Measurements from ENCODE around the gene ANKRD63. TPM values are rescaled to one million over a fixed set of nuclear protein-coding genes. Genes with fewer than 3 reads are reported as not detected.

ANKRD63 gene
- total RNA-seq, 2 donors from 2014 or later, result not detected

DNA sequence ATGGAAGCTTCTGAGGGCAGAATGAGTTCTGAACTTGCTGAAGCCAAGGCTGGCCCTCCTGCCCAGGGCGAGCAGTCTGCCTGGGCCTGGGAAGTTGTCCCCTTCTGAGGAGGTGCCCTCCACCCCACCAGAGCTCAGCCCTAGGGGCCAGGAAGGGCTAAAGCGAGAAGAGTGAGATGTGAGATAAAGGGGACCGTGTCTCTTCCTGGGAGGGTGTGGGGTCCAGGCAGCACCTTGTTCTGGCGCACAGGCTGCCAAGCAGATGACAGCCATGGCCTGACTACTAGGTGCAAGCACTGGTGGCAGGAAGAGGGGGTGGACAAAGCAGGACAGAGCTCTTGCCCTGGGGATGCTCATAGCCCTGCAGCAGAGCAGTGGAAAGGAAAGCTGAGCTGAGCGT, 40.3 kb downstream of the ANKRD63 start:
- no peaks in the 10 kb centered on the region for H3K4me1 ChIP-seq (ENCODE audit: control insufficient read depth, insufficient read depth, low read length)
- no peaks in the 10 kb centered on the region for H3K36me3 ChIP-seq (ENCODE audit: control insufficient read depth, insufficient read depth, low read length)
- no peak overlapping the region for H3K27ac ChIP-seq (ENCODE audit: low read depth, low read length)
- H3K9ac ChIP-seq (ENCODE audit: extremely low read depth, low read length, poor library complexity, severe bottlenecking), result no peak overlapping the region
- 95 to 97% methylated on average over 3 to 5 of the region's 5 CpGs for WGBS, 2 experiments (ENCODE audit: insufficient coverage in 1 of 2, insufficient read length in 1 of 2)
- Mint-ChIP-seq H3K4me3 (no peak overlapping the region), H3K9me3 (no peaks in the 10 kb centered on the region), H3K27ac (no peak overlapping the region), H3K27me3 (ENCODE audit: insufficient read depth) (peaks cover 28% of the 10 kb centered on the region), H3K4me1 (peaks cover 8% of the 10 kb centered on the region), H3K36me3 (ENCODE audit: low read depth) (no peaks in the 10 kb centered on the region)
- peak; percentile 37 for DNase-seq
- no peak overlapping the region for H3K4me3 ChIP-seq (ENCODE audit: low read length)
- H3K27me3 ChIP-seq (ENCODE audit: control insufficient read depth, insufficient read depth, low read length, poor library complexity, severe bottlenecking), result peaks cover 16% of the 10 kb centered on the region
- no peaks in the 10 kb centered on the region for H3K9me3 ChIP-seq (ENCODE audit: control insufficient read depth, low read length)
- TF ChIP-seq CTCF (conservative IDR thresholded peaks at IDR 0.05), result no peak

DNA sequence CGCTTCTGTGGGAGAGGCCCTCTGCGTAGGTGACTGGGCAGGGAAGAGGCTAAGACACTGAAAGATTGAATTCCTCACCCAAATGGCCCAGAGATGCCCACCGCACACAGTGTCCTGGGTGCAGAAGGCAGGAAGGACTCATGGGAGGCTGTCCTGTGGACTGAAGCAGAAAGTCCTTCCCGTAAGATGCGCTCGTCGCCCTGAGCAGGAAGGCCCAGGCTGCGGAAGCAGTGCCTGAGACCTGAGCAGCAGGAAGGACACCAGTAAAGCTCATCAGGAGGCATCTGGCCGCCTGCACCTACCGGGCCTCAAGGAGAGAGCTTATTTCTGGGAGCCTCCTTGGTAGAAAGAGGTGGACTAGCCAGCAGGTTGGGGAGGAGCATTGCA, 40.7 kb downstream of the ANKRD63 start:
- 94 to 95% methylated on average over 9 to 10 of the region's 10 CpGs for WGBS, 2 experiments (ENCODE audit: insufficient coverage in 1 of 2, insufficient read length in 1 of 2)
- Mint-ChIP-seq H3K4me3 (no peak overlapping the region), H3K27ac (no peak overlapping the region), H3K9me3 (no peaks in the 10 kb centered on the region), H3K4me1 (peaks cover 8% of the 10 kb centered on the region), H3K36me3 (ENCODE audit: low read depth) (no peaks in the 10 kb centered on the region), H3K27me3 (ENCODE audit: insufficient read depth) (peaks cover 30% of the 10 kb centered on the region)
- peaks cover 16% of the 10 kb centered on the region for H3K27me3 ChIP-seq (ENCODE audit: control insufficient read depth, insufficient read depth, low read length, poor library complexity, severe bottlenecking)
- no peaks in the 10 kb centered on the region for H3K4me1 ChIP-seq (ENCODE audit: control insufficient read depth, insufficient read depth, low read length)
- H3K36me3 ChIP-seq (ENCODE audit: control insufficient read depth, insufficient read depth, low read length), result no peaks in the 10 kb centered on the region
- no peak overlapping the region for H3K9ac ChIP-seq (ENCODE audit: extremely low read depth, low read length, poor library complexity, severe bottlenecking)
- peak; percentile 30 for DNase-seq
- TF ChIP-seq CTCF (conservative IDR thresholded peaks at IDR 0.05), result no peak
- H3K4me3 ChIP-seq (ENCODE audit: low read length), result no peak overlapping the region
- no peaks in the 10 kb centered on the region for H3K9me3 ChIP-seq (ENCODE audit: control insufficient read depth, low read length)
- H3K27ac ChIP-seq (ENCODE audit: low read depth, low read length), result no peak overlapping the region

DNA sequence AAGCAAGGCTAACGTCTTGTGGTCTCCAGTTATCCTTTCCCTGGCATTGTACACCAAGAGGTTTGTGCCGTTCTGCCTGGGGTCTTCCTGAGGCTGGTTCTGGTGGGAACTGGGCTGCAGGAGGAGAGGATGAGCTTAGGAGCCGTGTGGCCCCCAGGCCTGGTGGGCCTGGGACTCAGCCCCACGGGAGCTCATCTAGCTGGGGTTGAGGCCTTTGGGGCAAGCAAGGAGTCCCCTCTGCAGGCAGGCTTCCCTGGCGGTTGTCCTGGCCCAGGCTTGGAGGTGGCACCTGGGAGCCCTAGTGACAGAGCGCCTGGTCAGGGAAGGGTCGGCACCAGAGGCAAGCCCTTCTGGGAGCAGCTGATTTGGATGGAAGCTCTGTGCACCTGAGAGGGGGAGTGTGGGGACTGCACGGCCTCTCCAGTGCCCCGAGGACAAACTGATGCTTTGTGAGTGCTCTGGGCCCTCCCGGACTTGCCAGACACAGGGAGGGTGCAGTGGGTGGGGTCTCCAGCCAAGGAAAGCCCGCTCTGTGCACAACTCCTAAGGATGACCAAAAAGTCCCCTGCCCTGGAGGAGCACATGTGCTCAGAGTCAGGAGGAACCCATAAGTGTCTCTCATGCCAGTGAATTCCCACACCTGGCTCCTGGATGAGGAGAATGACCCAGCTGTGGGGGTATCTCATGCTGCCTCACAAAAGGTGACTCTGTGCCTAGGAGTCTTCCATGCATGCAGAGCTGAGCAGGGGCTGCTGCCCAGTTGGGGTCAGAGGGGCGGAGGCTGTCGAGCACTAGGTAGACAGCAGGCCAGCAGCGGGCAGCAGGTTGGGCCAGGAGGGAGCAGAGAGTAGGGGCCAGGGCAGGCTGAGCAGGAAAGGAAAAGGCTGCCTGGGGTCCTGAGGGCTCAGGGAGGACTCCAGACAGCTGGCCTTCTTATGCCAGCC, 41.3 kb downstream of the ANKRD63 start:
- Mint-ChIP-seq H3K4me3 (no peak overlapping the region), H3K9me3 (no peaks in the 10 kb centered on the region), H3K36me3 (ENCODE audit: low read depth) (no peaks in the 10 kb centered on the region), H3K27ac (no peak overlapping the region), H3K4me1 (peaks cover 8% of the 10 kb centered on the region), H3K27me3 (ENCODE audit: insufficient read depth) (peaks cover 29% of the 10 kb centered on the region)
- Histone ChIP-seq H3K9ac (ENCODE audit: extremely low read depth, low read length, poor library complexity, severe bottlenecking) (no peak overlapping the region), H3K36me3 (ENCODE audit: control insufficient read depth, insufficient read depth, low read length) (no peaks in the 10 kb centered on the region), H3K27ac (ENCODE audit: low read depth, low read length) (no peak overlapping the region), H3K9me3 (ENCODE audit: control insufficient read depth, low read length) (no peaks in the 10 kb centered on the region), H3K27me3 (ENCODE audit: control insufficient read depth, insufficient read depth, low read length, poor library complexity, severe bottlenecking) (peaks cover 16% of the 10 kb centered on the region), H3K4me3 (ENCODE audit: low read length) (no peak overlapping the region), H3K4me1 (ENCODE audit: control insufficient read depth, insufficient read depth, low read length) (no peaks in the 10 kb centered on the region)
- 90 to 92% methylated on average over 9 to 14 of the region's 14 CpGs for WGBS, 2 experiments (ENCODE audit: insufficient coverage in 1 of 2, insufficient read length in 1 of 2)
- DNase-seq, result peak; percentile 42
- no peak for TF ChIP-seq CTCF (conservative IDR thresholded peaks at IDR 0.05)
